Effector memory CD4-positive, alpha-beta T cell (primary cell): ENCODE measurements around the gene MRPL43.

Experiments
- DNase-seq, 3 donors: peaks; one replicate each; pipeline ENCODE4 v3.0.0-alpha.2; 2020
- H3K27ac ChIP-seq: 2 replicates; pipeline ENCODE4 v1.7.0; 2013; ENCODE audit warnings: mild to moderate bottlenecking, low read length, moderate library complexity; ENCODE audit not compliant: insufficient read depth, poor library complexity, severe bottlenecking
- H3K27me3 ChIP-seq: replicated peaks from 2 replicates; pipeline ENCODE4 v1.7.0; 2013; ENCODE audit warnings: mild to moderate bottlenecking, low read length; ENCODE audit not compliant: insufficient read depth, control insufficient read depth, poor library complexity, severe bottlenecking
- H3K36me3 ChIP-seq: 2 replicates; pipeline ENCODE4 v1.7.0; 2013; ENCODE audit warnings: mild to moderate bottlenecking, low read length, moderate library complexity; ENCODE audit not compliant: control insufficient read depth, insufficient read depth
- H3K4me1 ChIP-seq: 2 replicates; pipeline ENCODE4 v1.7.0; 2013; ENCODE audit warnings: low read length, mild to moderate bottlenecking; ENCODE audit not compliant: control insufficient read depth, insufficient read depth, poor library complexity, severe bottlenecking
- H3K4me3 ChIP-seq: 2 replicates; pipeline ENCODE4 v1.7.0; 2013; ENCODE audit warnings: low read length, low read depth, mild to moderate bottlenecking; ENCODE audit not compliant: insufficient read depth, poor library complexity, severe bottlenecking
- H3K9me3 ChIP-seq: 2 replicates; pipeline ENCODE4 v1.7.0; 2013; ENCODE audit warnings: mild to moderate bottlenecking, low read length, moderate library complexity; ENCODE audit not compliant: control insufficient read depth

The MRPL43 gene

DNA sequence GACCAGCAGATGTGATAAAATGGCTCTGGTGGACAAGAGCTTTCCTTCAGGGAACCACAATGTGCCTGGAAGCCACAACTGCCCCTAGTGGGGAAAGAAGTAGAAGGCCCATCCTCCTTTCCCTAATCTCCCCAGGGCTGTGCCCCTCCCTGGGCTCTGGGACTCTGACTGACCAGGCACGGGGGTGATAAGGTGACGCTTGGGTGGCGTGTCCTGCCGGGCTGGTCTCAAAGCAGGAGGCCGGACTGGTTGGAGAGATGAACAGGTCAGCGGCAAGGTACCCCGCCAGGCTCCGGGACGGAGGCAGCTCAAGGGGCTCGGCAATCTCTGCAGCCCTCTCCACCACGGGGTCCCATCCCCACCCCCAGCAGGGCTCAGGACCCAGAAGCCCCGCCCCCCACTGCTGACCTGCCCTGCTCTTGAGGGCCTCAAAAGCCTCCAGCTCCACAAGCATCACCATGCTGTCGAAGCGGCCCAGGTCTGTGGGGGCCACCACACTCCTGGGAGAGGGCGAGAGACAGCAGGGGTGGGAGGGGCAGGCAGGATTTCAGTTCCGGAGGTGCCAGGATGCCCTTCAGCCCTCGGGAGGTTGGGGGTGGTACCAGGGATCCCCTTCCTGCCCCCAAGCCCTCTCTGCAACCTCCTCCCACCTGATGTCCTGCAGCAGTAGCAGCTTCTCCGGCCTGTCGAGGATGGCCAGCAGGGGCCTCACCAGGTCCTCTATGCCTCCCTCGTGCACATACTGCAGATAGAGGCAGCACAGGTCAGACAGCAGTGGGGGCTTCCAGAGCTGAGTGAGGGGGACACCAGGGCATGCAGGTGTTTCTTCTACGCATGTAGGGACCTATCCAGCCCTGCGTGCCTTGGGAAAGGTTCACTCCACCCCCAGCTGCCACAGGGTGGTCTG is 24.5 kb upstream of the MRPL43 start:
- no peaks in the 10 kb centered on the region for H3K9me3 ChIP-seq
- no peaks in the 10 kb centered on the region for H3K36me3 ChIP-seq
- no peaks in the 10 kb centered on the region for H3K4me1 ChIP-seq
- H3K27me3 ChIP-seq: peaks cover 2% of the 10 kb centered on the region
- H3K27ac ChIP-seq: no peak overlapping the region
- no peak overlapping the region for H3K4me3 ChIP-seq
- DNase-seq: no peak

DNA sequence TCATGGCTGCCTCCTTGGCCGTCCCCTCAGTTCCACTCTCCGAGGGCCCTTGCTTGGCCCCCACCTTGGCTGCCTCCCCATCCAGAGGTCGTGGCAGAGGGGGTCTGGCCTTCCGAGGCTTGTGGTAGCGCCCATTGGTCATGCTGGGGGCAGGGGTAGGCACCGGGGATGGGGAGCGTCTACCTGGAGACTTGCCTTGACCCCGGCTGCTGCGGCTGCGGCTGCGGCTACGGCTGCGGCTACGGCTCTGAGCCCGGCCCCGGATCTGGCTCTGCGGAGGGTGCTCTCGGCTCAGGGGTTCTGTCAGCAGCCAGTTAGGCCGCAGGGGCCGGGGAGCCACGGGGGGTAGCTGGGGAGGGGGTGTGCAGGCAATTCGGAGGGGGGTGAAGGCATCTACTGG is 23.0 kb upstream of the MRPL43 start:
- H3K27me3 ChIP-seq: no peaks in the 10 kb centered on the region
- H3K36me3 ChIP-seq: peaks cover 3% of the 10 kb centered on the region
- DNase-seq: no peak
- H3K9me3 ChIP-seq: no peaks in the 10 kb centered on the region
- H3K4me1 ChIP-seq: no peaks in the 10 kb centered on the region
- no peak overlapping the region for H3K4me3 ChIP-seq
- H3K27ac ChIP-seq: no peak overlapping the region

DNA sequence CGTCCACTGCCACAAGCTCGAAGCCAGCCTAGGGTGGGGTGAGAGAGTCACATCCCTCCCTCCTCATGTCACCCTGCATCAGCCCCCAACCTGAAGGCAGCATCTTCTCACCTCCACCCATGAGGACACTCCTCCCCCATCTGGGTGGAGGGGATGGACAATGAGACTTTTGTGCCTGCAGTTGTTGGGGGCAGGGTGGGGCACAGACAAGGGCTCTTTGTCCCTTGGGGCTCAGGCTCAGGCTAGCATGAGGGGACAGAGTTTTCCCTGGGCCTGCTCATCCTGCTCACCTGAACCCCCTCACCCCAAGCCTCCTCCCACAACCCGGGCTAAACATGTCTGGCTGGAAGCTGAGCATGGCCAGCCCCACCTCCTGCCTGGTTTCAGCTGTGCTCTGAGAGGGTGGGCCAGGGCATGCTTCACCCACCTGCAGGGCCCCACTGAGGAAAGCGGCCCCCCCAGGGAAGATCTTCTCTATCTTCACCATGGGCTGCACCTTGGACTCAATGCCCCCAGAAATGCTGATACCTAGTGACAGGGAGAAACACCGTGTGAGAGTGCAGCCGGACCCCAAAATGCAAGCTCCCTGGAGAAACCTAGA is 21.6 kb upstream of the MRPL43 start:
- Histone ChIP-seq H3K27me3 (no peaks in the 10 kb centered on the region), H3K27ac (no peak overlapping the region), H3K4me1 (no peaks in the 10 kb centered on the region), H3K9me3 (no peaks in the 10 kb centered on the region), H3K4me3 (no peak overlapping the region), H3K36me3 (peaks cover 6% of the 10 kb centered on the region)
- no peak for DNase-seq

DNA sequence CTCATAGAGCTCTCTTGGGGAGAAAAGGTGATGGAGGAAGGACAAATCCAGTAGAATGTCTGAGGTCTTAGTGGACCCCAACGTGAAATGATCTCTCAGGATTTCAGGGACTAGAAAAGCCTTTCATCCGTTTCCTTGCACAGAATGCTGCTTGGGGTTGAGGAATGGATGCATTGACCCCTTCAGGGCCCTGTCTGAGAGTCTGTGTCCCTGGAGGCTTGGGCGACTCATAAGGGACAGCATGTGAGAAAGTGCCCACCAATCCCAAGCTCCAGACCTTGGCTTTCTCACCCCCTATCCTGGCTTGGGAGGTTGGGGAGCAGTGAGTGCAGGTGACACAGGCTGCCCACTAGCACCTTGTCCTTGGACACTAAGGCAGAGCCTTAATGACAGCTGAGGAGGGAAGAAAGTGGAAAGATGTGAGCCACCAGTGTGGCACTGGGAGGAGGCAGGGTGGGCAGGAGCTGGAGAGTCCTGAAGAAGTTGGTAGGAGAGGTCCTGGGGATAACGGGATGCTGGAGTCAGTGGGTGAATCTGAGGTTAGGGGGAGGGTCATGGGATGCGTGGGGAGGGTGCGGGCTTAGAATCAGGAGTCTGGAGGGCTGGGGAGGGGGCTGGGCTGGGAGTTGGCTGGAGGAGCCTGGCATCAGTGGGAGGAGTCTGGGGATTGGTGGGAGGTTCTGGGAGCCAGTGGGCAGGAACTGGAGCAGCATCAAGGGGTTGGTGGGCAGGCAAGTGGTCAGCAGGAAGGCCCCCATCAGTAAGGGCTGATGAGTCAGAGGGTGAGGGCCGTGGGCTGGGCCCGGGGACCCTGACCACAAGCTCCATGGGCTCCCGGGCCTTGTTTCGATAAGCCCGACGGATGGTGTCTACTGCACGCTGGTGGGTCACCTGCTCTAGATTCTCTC is 20.9 kb upstream of the MRPL43 start:
- Histone ChIP-seq H3K4me1 (no peaks in the 10 kb centered on the region), H3K27ac (no peak overlapping the region), H3K36me3 (peaks cover 10% of the 10 kb centered on the region), H3K27me3 (no peaks in the 10 kb centered on the region), H3K9me3 (no peaks in the 10 kb centered on the region), H3K4me3 (no peak overlapping the region)
- DNase-seq: no peak

GRCh38 chr10:101007099-101007711 is 19.9 kb upstream of the MRPL43 start:
- Histone ChIP-seq H3K27ac (no peak overlapping the region), H3K4me1 (no peaks in the 10 kb centered on the region), H3K4me3 (no peak overlapping the region)

GRCh38 chr10:101006593-101007098 is 19.3 kb upstream of the MRPL43 start:
- no peak for DNase-seq
- no peak overlapping the region for H3K4me3 ChIP-seq
- H3K27ac ChIP-seq: no peak overlapping the region
- H3K9me3 ChIP-seq: no peaks in the 10 kb centered on the region
- no peaks in the 10 kb centered on the region for H3K27me3 ChIP-seq
- peaks cover 12% of the 10 kb centered on the region for H3K36me3 ChIP-seq
- H3K4me1 ChIP-seq: no peaks in the 10 kb centered on the region

More at GRCh38 chr10:101007099-101007711, 19.9 kb upstream of the MRPL43 start:
- peaks cover 12% of the 10 kb centered on the region for H3K36me3 ChIP-seq
- no peaks in the 10 kb centered on the region for H3K9me3 ChIP-seq
- H3K27me3 ChIP-seq: no peaks in the 10 kb centered on the region
- no peak for DNase-seq

DNA sequence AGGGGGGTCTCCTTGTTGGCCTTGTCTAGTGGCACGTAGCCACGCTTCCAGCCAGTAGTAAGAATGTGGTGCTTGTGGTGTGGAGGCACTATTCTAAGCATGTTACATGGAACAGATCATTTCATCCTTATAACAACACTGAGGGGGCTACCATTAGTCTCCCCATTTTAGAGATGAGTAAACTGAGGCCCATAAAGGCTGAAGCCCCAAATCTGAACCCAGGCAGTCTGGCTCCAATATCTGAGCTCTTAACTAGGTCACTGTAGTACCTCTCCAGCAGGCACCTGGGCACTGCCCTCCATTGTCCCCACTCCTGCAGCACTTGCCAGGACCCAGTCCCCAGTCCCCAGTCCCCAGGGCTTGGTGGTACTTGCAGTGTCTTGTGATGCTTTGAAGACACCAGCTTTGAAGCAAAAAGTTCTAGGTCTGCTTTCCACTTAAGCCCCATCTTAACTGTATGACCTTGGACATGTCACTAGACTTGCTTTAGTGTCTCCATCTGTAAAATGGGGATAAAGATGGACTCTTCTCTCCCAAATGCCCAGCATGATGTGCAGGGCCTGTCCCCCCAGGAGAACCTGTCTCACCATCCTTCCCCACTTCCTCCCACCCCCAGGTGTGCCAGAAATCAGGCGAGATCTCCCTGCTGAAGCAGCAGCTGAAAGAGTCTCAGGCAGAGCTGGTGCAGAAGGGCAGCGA is 18.7 kb upstream of the MRPL43 start:
- no peaks in the 10 kb centered on the region for H3K4me1 ChIP-seq
- peaks cover 12% of the 10 kb centered on the region for H3K36me3 ChIP-seq
- no peak overlapping the region for H3K27ac ChIP-seq
- no peaks in the 10 kb centered on the region for H3K9me3 ChIP-seq
- no peak for DNase-seq
- H3K4me3 ChIP-seq: no peak overlapping the region
- no peaks in the 10 kb centered on the region for H3K27me3 ChIP-seq

DNA sequence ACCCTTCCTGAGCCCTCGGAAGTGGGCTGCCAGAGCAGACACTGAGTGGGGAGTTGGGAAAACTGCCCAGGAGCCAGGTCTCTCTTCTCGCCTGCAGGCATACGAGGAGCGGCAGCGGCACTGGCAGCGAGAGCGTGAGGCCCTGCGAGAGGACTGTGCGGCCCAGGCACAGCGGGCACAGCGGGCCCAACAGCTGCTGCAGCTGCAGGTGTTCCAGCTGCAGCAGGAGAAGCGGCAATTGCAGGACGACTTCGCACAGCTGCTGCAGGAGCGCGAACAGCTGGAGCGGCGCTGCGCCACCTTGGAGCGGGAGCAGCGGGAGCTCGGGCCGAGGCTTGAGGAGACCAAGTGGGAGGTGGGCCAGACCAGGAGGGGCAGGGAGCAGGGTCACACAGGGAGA is 18.1 kb upstream of the MRPL43 start:
- H3K27me3 ChIP-seq: no peaks in the 10 kb centered on the region
- no peaks in the 10 kb centered on the region for H3K9me3 ChIP-seq
- no peak overlapping the region for H3K4me3 ChIP-seq
- no peak for DNase-seq
- no peaks in the 10 kb centered on the region for H3K4me1 ChIP-seq
- no peak overlapping the region for H3K27ac ChIP-seq
- H3K36me3 ChIP-seq: peaks cover 12% of the 10 kb centered on the region

DNA sequence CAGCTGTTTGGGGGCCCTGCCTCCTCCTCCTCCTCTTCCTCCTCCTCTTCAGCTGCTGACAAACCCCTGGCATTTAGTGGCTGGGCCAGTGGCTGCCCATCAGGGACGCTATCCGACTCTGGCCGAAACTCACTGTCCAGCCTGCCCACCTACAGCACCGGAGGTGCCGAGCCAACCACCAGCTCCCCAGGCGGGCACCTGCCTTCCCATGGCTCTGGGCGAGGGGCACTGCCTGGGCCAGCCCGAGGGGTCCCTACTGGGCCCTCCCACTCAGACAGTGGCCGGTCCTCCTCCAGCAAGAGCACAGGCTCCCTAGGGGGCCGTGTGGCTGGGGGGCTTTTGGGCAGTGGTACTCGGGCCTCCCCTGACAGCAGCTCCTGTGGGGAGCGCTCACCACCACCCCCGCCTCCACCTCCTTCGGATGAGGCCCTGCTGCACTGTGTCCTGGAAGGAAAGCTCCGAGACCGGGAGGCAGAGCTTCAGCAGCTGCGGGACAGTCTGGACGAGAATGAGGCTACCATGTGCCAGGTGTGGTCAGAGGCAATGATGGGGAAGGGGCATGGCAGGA is 16.4 kb upstream of the MRPL43 start:
- no peaks in the 10 kb centered on the region for H3K27me3 ChIP-seq
- no peak for DNase-seq
- H3K4me3 ChIP-seq: no peak overlapping the region
- H3K36me3 ChIP-seq: peaks cover 12% of the 10 kb centered on the region
- no peaks in the 10 kb centered on the region for H3K9me3 ChIP-seq
- H3K27ac ChIP-seq: no peak overlapping the region
- peaks cover 8% of the 10 kb centered on the region for H3K4me1 ChIP-seq
